GM12878 (cell line): ENCODE results near the gene SLC39A7. TPM values are rescaled to one million over a fixed set of nuclear protein-coding genes. Genes with fewer than 3 reads are reported as not detected.

ENCODE experiments used
- ATAC-seq: fragments of 200-7000 bp; cut with Tn5 transposase; 3 replicates; pipeline ENCODE4 v1.9.1; 2020; ENCODE audit warnings: mild to moderate bottlenecking, moderate library complexity
- BruUV-seq: library from RNA; stranded (reverse); fragments of 400-500 nt; replicated peaks from 2 replicates; lab custom pipeline; 2021; lab: Mats Ljungman, UMichigan
- CTCF ChIA-PET: fragments of 300-600 bp; sonication (Branson Sonifier 250); formaldehyde crosslinking; extraction: SDS; loops from one replicate; lab custom pipeline; 2021; ENCODE audit warnings: inconsistent platforms; lab: Yijun Ruan, JAX
- POLR2A ChIA-PET: fragments of 350-600 bp; formaldehyde crosslinking; extraction: SDS; loops from one replicate; lab custom pipeline; 2021; ENCODE audit warnings: inconsistent platforms; lab: Charles Lee
- RAD21 ChIA-PET: fragments of 300-600 bp; sonication (Branson Sonifier 250); formaldehyde crosslinking; loops from one replicate; lab custom pipeline; 2023; ENCODE audit warnings: antibody characterized with exemption; ENCODE audit not compliant: unreplicated experiment; lab: Charles Lee
- SMC1A ChIA-PET: fragments of 300-600 bp; sonication (Branson Sonifier 250); formaldehyde crosslinking; loops from one replicate; lab custom pipeline; 2023; ENCODE audit not compliant: unreplicated experiment, uncharacterized antibody; lab: Charles Lee
- DNase-seq: peaks from one replicate; pipeline ENCODE4 v3.0.0-alpha.2; 2011; ENCODE audit warnings: low read depth, low spot score
- FAIRE-seq: peaks from 3 replicates; lab custom pipeline; 2011; peaks lifted over from hg19 to GRCh38; lab: Jason Lieb, UNC
- H2AFZ ChIP-seq: 2 replicates; pipeline ENCODE4 v1.6.0; 2011; ENCODE audit warnings: low read depth, low read length, control low read depth; ENCODE audit not compliant: control insufficient read depth
- H3K27ac ChIP-seq: 2 replicates; pipeline ENCODE4 v1.5.1; 2011; ENCODE audit warnings: control low read depth; ENCODE audit not compliant: control insufficient read depth, insufficient read depth
- H3K27me3 ChIP-seq, 2 experiments: replicated peaks in 1 of 2; 2 replicates each; pipeline versions ENCODE4 v1.6.0 to v1.6.1; 2011; ENCODE audit warnings: low read length in 1 of 2; ENCODE audit not compliant: control insufficient read depth in 2 of 2, insufficient read depth in 2 of 2
- H3K36me3 ChIP-seq, 2 experiments: 2 replicates each; pipeline ENCODE4 v1.5.1; 2011; ENCODE audit warnings: low read length in 1 of 2; ENCODE audit not compliant: control insufficient read depth in 2 of 2, insufficient read depth in 2 of 2
- H3K4me1 ChIP-seq: 2 replicates; pipeline ENCODE4 v1.6.1; 2011; ENCODE audit warnings: mild to moderate bottlenecking, low read length, moderate library complexity, mixed read lengths; ENCODE audit not compliant: control insufficient read depth, insufficient read depth
- H3K4me2 ChIP-seq: 2 replicates; pipeline ENCODE4 v1.6.0; 2011; ENCODE audit warnings: control low read depth; ENCODE audit not compliant: control insufficient read depth, insufficient read depth
- H3K4me3 ChIP-seq: fragments of 200-600 bp; sonication (generic); 2 replicates; pipeline ENCODE4 v1.5.1; 2016
- H3K79me2 ChIP-seq: 2 replicates; pipeline ENCODE4 v1.6.0; 2011; ENCODE audit warnings: low read length; ENCODE audit not compliant: control insufficient read depth, insufficient read depth
- H3K9ac ChIP-seq: 2 replicates; pipeline ENCODE4 v1.8.0; 2011; ENCODE audit warnings: low read length, control low read depth, mixed read lengths; ENCODE audit not compliant: control insufficient read depth, insufficient read depth
- H3K9me3 ChIP-seq: replicated peaks from 3 replicates; pipeline ENCODE4 v1.5.1; 2011; ENCODE audit warnings: mild to moderate bottlenecking, low read length; ENCODE audit not compliant: control insufficient read depth, insufficient read depth
- H4K20me1 ChIP-seq: 2 replicates; pipeline ENCODE4 v1.6.0; 2011; ENCODE audit not compliant: control insufficient read depth, insufficient read depth
- BCL11A ChIP-seq: IDR thresholded peaks from 2 replicates; pipeline ENCODE4 v1.6.1; 2011; ENCODE audit warnings: low read depth, low read length
- CEBPB ChIP-seq, 2 experiments: fragments of 150-350 bp in 1 of 2; IDR thresholded peaks; 2 replicates each; pipeline ENCODE4 v1.6.1; 2012 to 2014; ENCODE audit warnings: low read depth in 2 of 2, low read length in 2 of 2, borderline replicate concordance in 1 of 2, inconsistent platforms in 1 of 2
- CHD4 ChIP-seq: fragments of 200-600 bp; sonication (generic); IDR thresholded peaks from 2 replicates; pipeline ENCODE4 v1.6.1; 2016; ENCODE audit warnings: mild to moderate bottlenecking
- FOS ChIP-seq: IDR thresholded peaks from 3 replicates; pipeline ENCODE4 v1.6.1; 2011; ENCODE audit warnings: borderline replicate concordance; ENCODE audit not compliant: insufficient read length; ENCODE audit errors: extremely low read depth
- GATAD2B ChIP-seq: fragments of 450-650 bp; conservative IDR thresholded peaks from 2 replicates; pipeline ENCODE4 v1.6.1; 2017; ENCODE audit warnings: low read depth, mild to moderate bottlenecking, moderate library complexity
- KDM1A ChIP-seq: fragments of 200-600 bp; sonication (generic); IDR thresholded peaks from 2 replicates; pipeline ENCODE4 v1.6.1; 2016; ENCODE audit warnings: borderline replicate concordance
- NFIC ChIP-seq: IDR thresholded peaks from 2 replicates; pipeline ENCODE4 v1.6.1; 2012; ENCODE audit warnings: low read depth, mild to moderate bottlenecking, inconsistent platforms, low read length, moderate library complexity
- NR2F1 ChIP-seq: fragments of 450-650 bp; conservative IDR thresholded peaks from 2 replicates; pipeline ENCODE4 v1.6.1; 2017; ENCODE audit warnings: mild to moderate bottlenecking
- RAD51 ChIP-seq: fragments of 450-650 bp; IDR thresholded peaks from 2 replicates; pipeline ENCODE4 v1.6.1; 2016; ENCODE audit warnings: moderate library complexity, mild to moderate bottlenecking, inconsistent platforms
- RCOR1 ChIP-seq: conservative IDR thresholded peaks from 2 replicates; pipeline ENCODE4 v1.6.1; 2012; ENCODE audit warnings: low read depth, low read length, improper control_type of control experiment
- SIX5 ChIP-seq: IDR thresholded peaks from 2 replicates; pipeline ENCODE4 v1.6.1; 2011; ENCODE audit warnings: mild to moderate bottlenecking, low read depth, low read length, moderate library complexity; ENCODE audit not compliant: severe bottlenecking
- SREBF2 ChIP-seq: IDR thresholded peaks from 2 replicates; pipeline ENCODE4 v1.6.1; 2012; ENCODE audit warnings: mild to moderate bottlenecking, low read length
- TARDBP ChIP-seq: IDR thresholded peaks from 2 replicates; pipeline ENCODE4 v1.6.1; 2016; ENCODE audit warnings: borderline replicate concordance
- TCF12 ChIP-seq: IDR thresholded peaks from 2 replicates; pipeline ENCODE4 v1.6.1; 2011; ENCODE audit warnings: low read depth, mild to moderate bottlenecking, low read length
- TCF7 ChIP-seq: IDR thresholded peaks from 2 replicates; pipeline ENCODE4 v1.6.1; 2014; ENCODE audit warnings: antibody characterized with exemption, borderline replicate concordance
- WGBS: methylation state at CpG from one replicate; pipeline ENCODE4 v1.1.6; 2016; ENCODE audit warnings: low lambda C conversion rate; ENCODE audit not compliant: insufficient replicate concordance, insufficient coverage; ENCODE audit errors: missing lambda C conversion rate; 5-methylcytosine and 5-hydroxymethylcytosine counted together
- in situ Hi-C: fragments of 300-500 bp; cut with MboI; formaldehyde crosslinking; loops from 9 replicates; pipeline ENCODE4 v1.14.3; 2018; ENCODE audit warnings: mixed read lengths
- intact Hi-C: fragments of 100-400 bp; cut with micrococcal nuclease; formaldehyde crosslinking; loops from one replicate; pipeline ENCODE4 v1.14.2; 2022; ENCODE audit not compliant: unreplicated experiment
- polyA plus RNA-seq, 11 experiments: library from polyadenylated mRNA; depleted of rRNA in 4 of 11; unstranded in 6 of 11; stranded (reverse) in 5 of 11; fragments of >200 nt; fragmentation: Nextera tagmentation in 4 of 11; fragmentation: Illumina TruSeq in 1 of 11; extraction: Ambion mirVana in 4 of 11; extraction: Trizol in 1 of 11; gene quantifications; 1 replicate in 1 of 11; 2 replicates in 10 of 11; pipeline versions ENCODE4 v1.2.1 to v1.2.3, GENCODE V29; 2011 to 2016; ENCODE audit warnings: inconsistent platforms in 2 of 11, missing spikeins in 2 of 11, low read depth in 1 of 11
- total RNA-seq, 4 experiments: library from RNA; depleted of rRNA in 3 of 4; stranded (reverse); fragments of >200 nt in 3 of 4; fragmentation: Illumina TruSeq in 1 of 4; extraction: Trizol in 1 of 4; gene quantifications; 2 replicates each; pipeline versions ENCODE4 v1.2.1 to v1.2.3, GENCODE V29; 2013 to 2021
- TF ChIP-seq, protein P1 (sequence below): fragments of 450-650 bp; conservative IDR thresholded peaks from 2 replicates; pipeline ENCODE4 v1.6.1; 2017; ENCODE audit warnings: mild to moderate bottlenecking, moderate library complexity
- TF ChIP-seq, protein P2 (sequence below): fragments of 150-350 bp; IDR thresholded peaks from 2 replicates; pipeline ENCODE4 v1.6.1; 2014; ENCODE audit warnings: mild to moderate bottlenecking, low read depth, low read length
- TF ChIP-seq, protein P3 (sequence below): fragments of 450-650 bp; IDR thresholded peaks from 2 replicates; pipeline ENCODE4 v1.6.1; 2017; ENCODE audit warnings: mild to moderate bottlenecking
- TF ChIP-seq, protein P4 (sequence below): IDR thresholded peaks from 2 replicates; pipeline ENCODE4 v1.6.1; 2012; ENCODE audit warnings: low read depth, low read length, improper control_type of control experiment

The SLC39A7 gene
- total and polyA plus RNA-seq, 10 of the 15 experiments (the other 5 are each of a cell fraction or from before 2014, with no cell fraction given): 7.3 to 63.1 (median 40.6) TPM

DNA sequence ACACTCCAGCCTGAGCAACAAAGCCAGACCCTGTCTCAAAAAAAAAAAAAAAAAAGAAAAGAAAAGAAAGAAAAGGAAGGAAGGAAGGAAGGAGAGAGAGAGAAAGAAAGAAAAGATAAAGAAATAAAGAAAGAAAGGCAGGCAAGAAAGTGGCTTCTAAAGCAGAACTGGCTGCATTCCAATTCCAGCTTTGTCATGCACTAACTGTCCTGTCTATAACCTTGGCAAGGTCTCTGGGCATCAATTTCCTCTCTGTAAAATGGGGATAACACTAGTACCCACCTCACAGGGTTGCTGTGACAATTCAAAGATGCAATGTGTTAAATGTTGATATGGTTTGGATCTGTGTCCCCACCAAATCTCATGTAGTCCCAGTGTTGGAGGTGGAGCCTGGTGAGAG lies 35.7 kb downstream of the SLC39A7 start (continued):
- TF ChIP-seq RCOR1 (no peak), TARDBP (no peak), FOS (no peak), NR2F1 (no peak), CHD4 (no peak), CEBPB (IDR thresholded peaks at IDR 0.05; ENCODE audit: borderline replicate concordance in 1 of 2, low read depth in 2 of 2, low read length in 2 of 2) (no peak), RAD51 (no peak)
- TF ChIP-seq, protein P1, sequence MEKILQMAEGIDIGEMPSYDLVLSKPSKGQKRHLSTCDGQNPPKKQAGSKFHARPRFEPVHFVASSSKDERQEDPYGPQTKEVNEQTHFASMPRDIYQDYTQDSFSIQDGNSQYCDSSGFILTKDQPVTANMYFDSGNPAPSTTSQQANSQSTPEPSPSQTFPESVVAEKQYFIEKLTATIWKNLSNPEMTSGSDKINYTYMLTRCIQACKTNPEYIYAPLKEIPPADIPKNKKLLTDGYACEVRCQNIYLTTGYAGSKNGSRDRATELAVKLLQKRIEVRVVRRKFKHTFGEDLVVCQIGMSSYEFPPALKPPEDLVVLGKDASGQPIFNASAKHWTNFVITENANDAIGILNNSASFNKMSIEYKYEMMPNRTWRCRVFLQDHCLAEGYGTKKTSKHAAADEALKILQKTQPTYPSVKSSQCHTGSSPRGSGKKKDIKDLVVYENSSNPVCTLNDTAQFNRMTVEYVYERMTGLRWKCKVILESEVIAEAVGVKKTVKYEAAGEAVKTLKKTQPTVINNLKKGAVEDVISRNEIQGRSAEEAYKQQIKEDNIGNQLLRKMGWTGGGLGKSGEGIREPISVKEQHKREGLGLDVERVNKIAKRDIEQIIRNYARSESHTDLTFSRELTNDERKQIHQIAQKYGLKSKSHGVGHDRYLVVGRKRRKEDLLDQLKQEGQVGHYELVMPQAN: no peak
- TF ChIP-seq, protein P2, sequence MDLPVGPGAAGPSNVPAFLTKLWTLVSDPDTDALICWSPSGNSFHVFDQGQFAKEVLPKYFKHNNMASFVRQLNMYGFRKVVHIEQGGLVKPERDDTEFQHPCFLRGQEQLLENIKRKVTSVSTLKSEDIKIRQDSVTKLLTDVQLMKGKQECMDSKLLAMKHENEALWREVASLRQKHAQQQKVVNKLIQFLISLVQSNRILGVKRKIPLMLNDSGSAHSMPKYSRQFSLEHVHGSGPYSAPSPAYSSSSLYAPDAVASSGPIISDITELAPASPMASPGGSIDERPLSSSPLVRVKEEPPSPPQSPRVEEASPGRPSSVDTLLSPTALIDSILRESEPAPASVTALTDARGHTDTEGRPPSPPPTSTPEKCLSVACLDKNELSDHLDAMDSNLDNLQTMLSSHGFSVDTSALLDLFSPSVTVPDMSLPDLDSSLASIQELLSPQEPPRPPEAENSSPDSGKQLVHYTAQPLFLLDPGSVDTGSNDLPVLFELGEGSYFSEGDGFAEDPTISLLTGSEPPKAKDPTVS: no peak

DNA sequence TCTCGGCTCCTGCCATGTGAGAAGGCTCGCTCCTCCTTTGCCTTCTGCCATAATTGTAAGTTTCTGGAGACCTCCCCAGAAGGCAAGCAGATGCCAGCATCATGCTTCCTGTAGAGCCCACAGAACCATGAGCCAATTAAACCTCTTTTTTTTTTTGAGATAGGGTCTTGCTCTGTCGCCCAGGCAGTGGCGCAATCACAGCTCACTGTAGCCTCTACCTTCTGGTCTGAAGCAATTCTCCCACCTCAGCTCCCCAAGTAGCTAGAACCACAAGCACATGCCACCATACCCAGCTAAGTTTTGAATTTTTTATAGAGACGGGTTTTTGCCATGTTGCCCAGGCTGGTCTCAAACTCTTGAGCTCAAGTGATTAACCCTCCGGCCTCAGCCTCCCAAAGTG lies 36.2 kb downstream of the SLC39A7 start:
- no TSS peak for BruUV-seq
- DNase-seq (no peak), ATAC-seq (no peak), FAIRE-seq (no peak)
- Histone ChIP-seq H3K27ac (no peak overlapping the region), H3K79me2 (no peaks in the 10 kb centered on the region), H3K27me3 (peaks cover 2 to 3% of the 10 kb centered on the region in 2 experiments; a peak in 2 of 4 replicates), H3K9ac (no peak overlapping the region), H3K4me2 (no peak overlapping the region), H2AFZ (no peak overlapping the region), H4K20me1 (no peaks in the 10 kb centered on the region), H3K9me3 (no peaks in the 10 kb centered on the region), H3K4me1 (no peaks in the 10 kb centered on the region), H3K4me3 (no peak overlapping the region), H3K36me3 (no peaks in the 10 kb centered on the region)
- ChIA-PET POLR2A (interaction anchor here (0.7 kb wide), 1 partner anchor 131 kb away, joined by 4 read pairs; no protein-coding TSS in a partner anchor), RAD21 (interaction anchor here (2.6 kb wide), 1 partner anchor 12 kb away, joined by 6 read pairs; no protein-coding TSS in a partner anchor), SMC1A (no interaction called here), CTCF (interaction anchor here (1.5 kb wide), 1 partner anchor 10 kb away, joined by 4 read pairs; no protein-coding TSS in a partner anchor)
- intact Hi-C loops: no loop called here
- WGBS: 61% methylated on average over 6 of the region's 6 CpGs
- in situ Hi-C loops: no loop called here
- no peak for TF ChIP-seq NFIC
- no peak for TF ChIP-seq BCL11A
- no peak for TF ChIP-seq KDM1A
- TF ChIP-seq, protein P3, sequence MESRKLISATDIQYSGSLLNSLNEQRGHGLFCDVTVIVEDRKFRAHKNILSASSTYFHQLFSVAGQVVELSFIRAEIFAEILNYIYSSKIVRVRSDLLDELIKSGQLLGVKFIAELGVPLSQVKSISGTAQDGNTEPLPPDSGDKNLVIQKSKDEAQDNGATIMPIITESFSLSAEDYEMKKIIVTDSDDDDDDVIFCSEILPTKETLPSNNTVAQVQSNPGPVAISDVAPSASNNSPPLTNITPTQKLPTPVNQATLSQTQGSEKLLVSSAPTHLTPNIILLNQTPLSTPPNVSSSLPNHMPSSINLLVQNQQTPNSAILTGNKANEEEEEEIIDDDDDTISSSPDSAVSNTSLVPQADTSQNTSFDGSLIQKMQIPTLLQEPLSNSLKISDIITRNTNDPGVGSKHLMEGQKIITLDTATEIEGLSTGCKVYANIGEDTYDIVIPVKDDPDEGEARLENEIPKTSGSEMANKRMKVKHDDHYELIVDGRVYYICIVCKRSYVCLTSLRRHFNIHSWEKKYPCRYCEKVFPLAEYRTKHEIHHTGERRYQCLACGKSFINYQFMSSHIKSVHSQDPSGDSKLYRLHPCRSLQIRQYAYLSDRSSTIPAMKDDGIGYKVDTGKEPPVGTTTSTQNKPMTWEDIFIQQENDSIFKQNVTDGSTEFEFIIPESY: no peak
- TF ChIP-seq TCF7: no peak
- no peak for TF ChIP-seq GATAD2B
- no peak for TF ChIP-seq FOS
- TF ChIP-seq SIX5: no peak
- TF ChIP-seq, protein P4, sequence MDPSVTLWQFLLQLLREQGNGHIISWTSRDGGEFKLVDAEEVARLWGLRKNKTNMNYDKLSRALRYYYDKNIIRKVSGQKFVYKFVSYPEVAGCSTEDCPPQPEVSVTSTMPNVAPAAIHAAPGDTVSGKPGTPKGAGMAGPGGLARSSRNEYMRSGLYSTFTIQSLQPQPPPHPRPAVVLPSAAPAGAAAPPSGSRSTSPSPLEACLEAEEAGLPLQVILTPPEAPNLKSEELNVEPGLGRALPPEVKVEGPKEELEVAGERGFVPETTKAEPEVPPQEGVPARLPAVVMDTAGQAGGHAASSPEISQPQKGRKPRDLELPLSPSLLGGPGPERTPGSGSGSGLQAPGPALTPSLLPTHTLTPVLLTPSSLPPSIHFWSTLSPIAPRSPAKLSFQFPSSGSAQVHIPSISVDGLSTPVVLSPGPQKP: no peak
- TF ChIP-seq SREBF2: no peak
- TF ChIP-seq TCF12: no peak
